ENCODE measurements around the gene CD70.

DNA sequence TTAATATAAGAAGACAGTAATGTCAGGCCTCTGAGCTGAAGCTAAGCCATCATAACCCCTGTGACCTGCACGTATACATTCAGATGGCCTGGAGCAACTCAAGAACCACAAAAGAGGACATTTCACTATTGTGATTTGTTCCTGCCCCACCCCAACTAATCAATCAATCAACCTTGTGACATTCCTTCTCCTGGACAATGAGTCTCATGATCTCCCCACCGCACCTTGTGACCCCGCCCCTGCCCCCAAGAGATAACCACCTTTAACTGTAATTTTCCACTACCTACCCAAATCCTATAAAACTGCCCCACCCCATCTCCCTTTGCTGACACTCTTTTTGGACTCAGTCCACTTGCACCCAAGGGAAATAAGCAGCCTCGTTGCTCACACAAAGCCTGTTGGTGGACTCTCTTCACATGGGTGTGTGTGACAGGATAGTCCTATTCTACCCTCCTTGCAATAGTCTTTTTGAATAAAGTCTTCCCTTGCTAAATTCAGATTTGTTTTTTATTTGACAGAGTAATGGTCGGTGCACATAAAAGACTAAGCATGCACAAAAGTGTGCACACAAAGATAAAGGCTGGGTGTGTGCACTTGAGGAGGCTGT, 14.0 kb downstream of the CD70 start:
- TF ChIP-seq, protein P1, sequence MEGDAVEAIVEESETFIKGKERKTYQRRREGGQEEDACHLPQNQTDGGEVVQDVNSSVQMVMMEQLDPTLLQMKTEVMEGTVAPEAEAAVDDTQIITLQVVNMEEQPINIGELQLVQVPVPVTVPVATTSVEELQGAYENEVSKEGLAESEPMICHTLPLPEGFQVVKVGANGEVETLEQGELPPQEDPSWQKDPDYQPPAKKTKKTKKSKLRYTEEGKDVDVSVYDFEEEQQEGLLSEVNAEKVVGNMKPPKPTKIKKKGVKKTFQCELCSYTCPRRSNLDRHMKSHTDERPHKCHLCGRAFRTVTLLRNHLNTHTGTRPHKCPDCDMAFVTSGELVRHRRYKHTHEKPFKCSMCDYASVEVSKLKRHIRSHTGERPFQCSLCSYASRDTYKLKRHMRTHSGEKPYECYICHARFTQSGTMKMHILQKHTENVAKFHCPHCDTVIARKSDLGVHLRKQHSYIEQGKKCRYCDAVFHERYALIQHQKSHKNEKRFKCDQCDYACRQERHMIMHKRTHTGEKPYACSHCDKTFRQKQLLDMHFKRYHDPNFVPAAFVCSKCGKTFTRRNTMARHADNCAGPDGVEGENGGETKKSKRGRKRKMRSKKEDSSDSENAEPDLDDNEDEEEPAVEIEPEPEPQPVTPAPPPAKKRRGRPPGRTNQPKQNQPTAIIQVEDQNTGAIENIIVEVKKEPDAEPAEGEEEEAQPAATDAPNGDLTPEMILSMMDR (IDR thresholded peaks at IDR 0.05; ENCODE audit: low read length): no peak
- no peak for TF ChIP-seq EZH2phosphoT487 (IDR thresholded peaks at IDR 0.05; ENCODE audit: low read length)

Data from MM.1S (cell line).